SK-N-SH (cell line): ENCODE data around the gene NLGN1. TPM values are rescaled to one million over a fixed set of nuclear protein-coding genes. Genes with fewer than 3 reads are reported as not detected.

Experiments used
- CTCF ChIA-PET: fragments of 300-600, 350-600 bp; formaldehyde crosslinking; extraction: SDS; loops from one replicate; lab custom pipeline; 2021; lab: Yijun Ruan, JAX
- POLR2A ChIA-PET: fragments of 350-600 bp; sonication (Branson Sonifier 250); formaldehyde crosslinking; extraction: SDS; loops from one replicate; lab custom pipeline; 2020; ENCODE audit warnings: antibody characterized with exemption, inconsistent platforms; lab: Yijun Ruan, JAX
- DNase-seq: peaks from one replicate; pipeline ENCODE4 v3.0.0; 2012
- H2AFZ ChIP-seq: fragments of 200-600 bp; sonication (generic); 2 replicates; pipeline ENCODE4 v1.8.1; 2016; ENCODE audit warnings: antibody characterized with exemption, mild to moderate bottlenecking, low read depth
- H3F3A ChIP-seq: fragments of 200-600 bp; sonication (generic); replicated peaks from 2 replicates; pipeline ENCODE3; 2016; ENCODE audit warnings: antibody characterized with exemption, mild to moderate bottlenecking; ENCODE audit not compliant: insufficient read depth
- H3K27ac ChIP-seq, 2 experiments: fragments of 200-500 bp in 1 of 2; fragments of 200-600 bp in 1 of 2; sonication (Bioruptor generic) in 1 of 2; sonication (generic), shearing (Covaris generic) in 1 of 2; 2 replicates each; pipeline versions ENCODE4 v1.5.1 to v1.6.1; 2014 to 2016; ENCODE audit warnings: low read depth in 2 of 2, inconsistent platforms in 1 of 2, low read length in 1 of 2, mild to moderate bottlenecking in 1 of 2, mixed read lengths in 1 of 2
- H3K27me3 ChIP-seq: fragments of 200-600 bp; sonication (generic), shearing (Covaris generic); 2 replicates; pipeline ENCODE4 v1.6.1; 2016; ENCODE audit warnings: mixed run types; ENCODE audit not compliant: insufficient read depth
- H3K36me3 ChIP-seq, 2 experiments: fragments of 200-500 bp in 1 of 2; fragments of 200-600 bp in 1 of 2; sonication (Bioruptor generic) in 1 of 2; sonication (generic) in 1 of 2; replicated peaks in 1 of 2; 2 replicates each; pipeline versions ENCODE3 to v1.5.1; 2014 to 2016; ENCODE audit warnings: low read length in 1 of 2, mild to moderate bottlenecking in 1 of 2; ENCODE audit not compliant: insufficient read depth in 2 of 2, control insufficient read depth in 1 of 2
- H3K4me1 ChIP-seq, 2 experiments: fragments of 200-500 bp in 1 of 2; fragments of 200-600 bp in 1 of 2; sonication (Bioruptor generic) in 1 of 2; sonication (generic), shearing (Covaris generic) in 1 of 2; 2 replicates each; pipeline versions ENCODE4 v1.5.1 to v1.6.1; 2014 to 2016; ENCODE audit warnings: low read depth in 1 of 2, low read length in 1 of 2, mixed run types in 1 of 2; ENCODE audit not compliant: insufficient read depth in 2 of 2, control insufficient read depth in 1 of 2
- H3K4me2 ChIP-seq: fragments of 200-600 bp; sonication (generic), shearing (Covaris generic); 2 replicates; pipeline ENCODE4 v1.6.1; 2017; ENCODE audit warnings: mixed run types
- H3K4me3 ChIP-seq, 2 experiments: fragments of 200-500 bp in 1 of 2; fragments of 200-600 bp in 1 of 2; sonication (Bioruptor generic) in 1 of 2; sonication (generic), shearing (Covaris generic) in 1 of 2; 2 replicates each; pipeline versions ENCODE4 v1.5.1 to v1.8.1; 2014 to 2016; ENCODE audit warnings: low read depth in 2 of 2, inconsistent platforms in 1 of 2, low read length in 1 of 2, mild to moderate bottlenecking in 1 of 2, mixed read lengths in 1 of 2, moderate library complexity in 1 of 2
- H3K79me2 ChIP-seq: fragments of 200-600 bp; sonication (generic); 2 replicates; pipeline ENCODE4 v1.8.1; 2017; ENCODE audit warnings: mild to moderate bottlenecking; ENCODE audit not compliant: insufficient read depth
- H3K9ac ChIP-seq: fragments of 200-600 bp; sonication (generic); 2 replicates; pipeline ENCODE4 v1.6.1; 2017; ENCODE audit warnings: mixed run types
- H3K9me2 ChIP-seq: fragments of 200-600 bp; sonication (generic); 2 replicates; pipeline ENCODE4 v1.6.1; 2017; ENCODE audit warnings: mixed run types
- H3K9me3 ChIP-seq: fragments of 200-600 bp; sonication (generic); 2 replicates; pipeline ENCODE4 v1.6.1; 2017; ENCODE audit warnings: mixed run types, mild to moderate bottlenecking, moderate library complexity
- H4K20me1 ChIP-seq: fragments of 200-600 bp; sonication (generic); 2 replicates; pipeline ENCODE4 v1.6.1; 2017; ENCODE audit warnings: mild to moderate bottlenecking, mixed run types; ENCODE audit not compliant: insufficient read depth
- CTCF ChIP-seq: fragments of 200-600 bp; sonication (generic); IDR thresholded peaks from 2 replicates; pipeline ENCODE4 v1.6.1; 2017; ENCODE audit warnings: antibody characterized with exemption, mild to moderate bottlenecking, moderate library complexity
- FOXJ3 ChIP-seq: sonication (generic); formaldehyde crosslinking; IDR thresholded peaks from 2 replicates; pipeline ENCODE4 v1.5.1; 2020; ENCODE audit warnings: mild to moderate bottlenecking, missing genetic modification reagents
- GABPA ChIP-seq: IDR thresholded peaks from 2 replicates; pipeline ENCODE4 v1.4.0; 2012; ENCODE audit warnings: low read depth, mild to moderate bottlenecking
- IRF3 ChIP-seq: fragments of 150-350 bp; IDR thresholded peaks from 2 replicates; pipeline ENCODE4 v1.6.1; 2016; ENCODE audit warnings: mild to moderate bottlenecking, low read depth, low read length
- MEF2A ChIP-seq: IDR thresholded peaks from 2 replicates; pipeline ENCODE4 v1.4.0; 2012; ENCODE audit warnings: low read depth, borderline replicate concordance
- MXI1 ChIP-seq: IDR thresholded peaks from 2 replicates; pipeline ENCODE4 v1.6.1; 2012; ENCODE audit warnings: mild to moderate bottlenecking, low read depth, low read length, improper control_type of control experiment
- NRF1 ChIP-seq: IDR thresholded peaks from 2 replicates; pipeline ENCODE4 v1.6.1; 2012; ENCODE audit warnings: low read depth, mild to moderate bottlenecking, low read length
- POLR2AphosphoS5 ChIP-seq: IDR thresholded peaks from 2 replicates; pipeline ENCODE4 v1.6.1; 2012; ENCODE audit warnings: low read depth, low read length
- RCOR1 ChIP-seq: fragments of 150-350 bp; IDR thresholded peaks from 2 replicates; pipeline ENCODE4 v1.6.1; 2017; ENCODE audit warnings: antibody characterized with exemption, low read length
- RFX5 ChIP-seq: IDR thresholded peaks from 2 replicates; pipeline ENCODE4 v1.6.1; 2012; ENCODE audit warnings: mild to moderate bottlenecking, improper control_type of control experiment, low read length
- RXRA ChIP-seq: IDR thresholded peaks from 2 replicates; pipeline ENCODE4 v1.4.0; 2012; ENCODE audit warnings: low read depth, mild to moderate bottlenecking, borderline replicate concordance
- TCF12 ChIP-seq: IDR thresholded peaks from 2 replicates; pipeline ENCODE4 v1.4.0; 2012
- TEAD4 ChIP-seq: IDR thresholded peaks from 2 replicates; pipeline ENCODE4 v1.4.0; 2012; ENCODE audit warnings: mild to moderate bottlenecking, borderline replicate concordance; ENCODE audit not compliant: insufficient read depth
- YY1 ChIP-seq: IDR thresholded peaks from 2 replicates; pipeline ENCODE4 v1.4.0; 2012; ENCODE audit warnings: low read depth, mild to moderate bottlenecking
- WGBS: methylation state at CpG from one replicate; pipeline ENCODE4 v1.1.6; 2017; ENCODE audit warnings: low lambda C conversion rate; 5-methylcytosine and 5-hydroxymethylcytosine counted together
- polyA plus RNA-seq, 3 experiments: library from polyadenylated mRNA; depleted of rRNA; stranded (reverse); fragments of >200 nt; gene quantifications; 2 replicates each; pipeline ENCODE4 v1.2.3, GENCODE V29; 2012
- TF ChIP-seq, protein P1 (sequence below): IDR thresholded peaks from 2 replicates; pipeline ENCODE4 v1.4.0; 2012; ENCODE audit warnings: low read depth, borderline replicate concordance
- TF ChIP-seq, protein P2 (sequence below): IDR thresholded peaks from 2 replicates; pipeline ENCODE4 v1.4.0; 2012; ENCODE audit warnings: low read depth, borderline replicate concordance

The NLGN1 gene
- polyA plus RNA-seq, 1 of the 3 experiments (the other 2 are of a cell fraction), result 1.5 TPM

DNA sequence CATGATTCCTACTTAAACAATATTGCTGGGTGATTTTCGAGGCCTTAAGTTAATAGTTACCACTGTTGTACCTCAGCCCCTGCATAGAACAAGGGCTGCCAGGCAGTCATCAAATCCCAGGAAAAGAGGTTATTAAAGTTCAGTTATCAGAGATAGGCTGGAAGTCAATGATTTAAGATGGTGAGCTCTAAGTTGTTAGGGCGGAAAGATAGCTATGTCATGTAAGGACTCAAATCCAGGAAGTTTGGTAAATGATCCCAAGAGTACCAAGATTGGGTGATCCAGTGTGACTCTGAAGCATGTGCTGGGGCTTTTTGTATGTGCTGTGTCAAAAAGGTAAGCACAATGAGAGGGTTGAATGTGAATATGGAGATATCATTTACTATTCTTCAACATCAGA is 287.9 kb downstream of the NLGN1 start:
- Histone ChIP-seq H3K9me2 (no peaks in the 10 kb centered on the region), H3K9ac (no peak overlapping the region), H3K4me3 (no peak overlapping the region), H3K27ac (no peak overlapping the region), H4K20me1 (no peaks in the 10 kb centered on the region), H3K4me2 (no peak overlapping the region), H3K27me3 (no peaks in the 10 kb centered on the region), H3F3A (no peaks in the 10 kb centered on the region), H3K79me2 (no peaks in the 10 kb centered on the region), H3K36me3 (no peaks in the 10 kb centered on the region), H2AFZ (no peak overlapping the region), H3K4me1 (no peaks in the 10 kb centered on the region; a peak in 1 of 4 replicates), H3K9me3 (no peaks in the 10 kb centered on the region)
- CTCF ChIA-PET, result no interaction called here
- no peak for DNase-seq
- TF ChIP-seq TCF12 (no peak), IRF3 (no peak), GABPA (no peak), CTCF (no peak), YY1 (no peak), TEAD4 (no peak), NRF1 (no peak), RFX5 (no peak), RCOR1 (no peak), MXI1 (no peak), RXRA (no peak), FOXJ3 (no peak), POLR2AphosphoS5 (no peak), MEF2A (no peak)
- TF ChIP-seq, protein P1, sequence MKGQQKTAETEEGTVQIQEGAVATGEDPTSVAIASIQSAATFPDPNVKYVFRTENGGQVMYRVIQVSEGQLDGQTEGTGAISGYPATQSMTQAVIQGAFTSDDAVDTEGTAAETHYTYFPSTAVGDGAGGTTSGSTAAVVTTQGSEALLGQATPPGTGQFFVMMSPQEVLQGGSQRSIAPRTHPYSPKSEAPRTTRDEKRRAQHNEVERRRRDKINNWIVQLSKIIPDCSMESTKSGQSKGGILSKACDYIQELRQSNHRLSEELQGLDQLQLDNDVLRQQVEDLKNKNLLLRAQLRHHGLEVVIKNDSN, result no peak
- TF ChIP-seq, protein P2, sequence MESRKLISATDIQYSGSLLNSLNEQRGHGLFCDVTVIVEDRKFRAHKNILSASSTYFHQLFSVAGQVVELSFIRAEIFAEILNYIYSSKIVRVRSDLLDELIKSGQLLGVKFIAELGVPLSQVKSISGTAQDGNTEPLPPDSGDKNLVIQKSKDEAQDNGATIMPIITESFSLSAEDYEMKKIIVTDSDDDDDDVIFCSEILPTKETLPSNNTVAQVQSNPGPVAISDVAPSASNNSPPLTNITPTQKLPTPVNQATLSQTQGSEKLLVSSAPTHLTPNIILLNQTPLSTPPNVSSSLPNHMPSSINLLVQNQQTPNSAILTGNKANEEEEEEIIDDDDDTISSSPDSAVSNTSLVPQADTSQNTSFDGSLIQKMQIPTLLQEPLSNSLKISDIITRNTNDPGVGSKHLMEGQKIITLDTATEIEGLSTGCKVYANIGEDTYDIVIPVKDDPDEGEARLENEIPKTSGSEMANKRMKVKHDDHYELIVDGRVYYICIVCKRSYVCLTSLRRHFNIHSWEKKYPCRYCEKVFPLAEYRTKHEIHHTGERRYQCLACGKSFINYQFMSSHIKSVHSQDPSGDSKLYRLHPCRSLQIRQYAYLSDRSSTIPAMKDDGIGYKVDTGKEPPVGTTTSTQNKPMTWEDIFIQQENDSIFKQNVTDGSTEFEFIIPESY, result no peak
- POLR2A ChIA-PET, result no interaction called here
- 81% methylated on average over 2 of the region's 2 CpGs for WGBS
